ENCODE data around the gene IL17RB.
A peak's percentile ranks its signal among the peaks of the same experiment; 100 is the strongest.

GRCh38 chr3:53842436-53843194 lies 3.8 kb upstream of the IL17RB start:
- TF ChIP-seq POLR2A (IDR thresholded peaks at IDR 0.05), result peak in 1 of 2 donors; percentile 32
- peak in 5 of 6 experiments; percentile 20 to 83 (median 56) for TF ChIP-seq CTCF (IDR thresholded peaks at IDR 0.05)
